ENCODE results near the gene CHST6.
"Not testable (repeated sequence)": the region's sequence is repeated elsewhere in the genome, so short reads cannot be mapped to it uniquely, and the experiment has no call there.

Gene CHST6

GRCh38 chr16:75456486-75456885 is 38.8 kb downstream of the CHST6 start:
- not testable (repeated sequence) for DNase-seq (ENCODE audit: low read depth); H3K4me3 ChIP-seq (ENCODE audit: low read depth, low read length)

GRCh38 chr16:75455677-75456076 is 39.6 kb downstream of the CHST6 start:
- H3K4me3 ChIP-seq (ENCODE audit: low read depth, low read length), result no peak overlapping the region
- DNase-seq (ENCODE audit: low read depth), result no peak

DNA sequence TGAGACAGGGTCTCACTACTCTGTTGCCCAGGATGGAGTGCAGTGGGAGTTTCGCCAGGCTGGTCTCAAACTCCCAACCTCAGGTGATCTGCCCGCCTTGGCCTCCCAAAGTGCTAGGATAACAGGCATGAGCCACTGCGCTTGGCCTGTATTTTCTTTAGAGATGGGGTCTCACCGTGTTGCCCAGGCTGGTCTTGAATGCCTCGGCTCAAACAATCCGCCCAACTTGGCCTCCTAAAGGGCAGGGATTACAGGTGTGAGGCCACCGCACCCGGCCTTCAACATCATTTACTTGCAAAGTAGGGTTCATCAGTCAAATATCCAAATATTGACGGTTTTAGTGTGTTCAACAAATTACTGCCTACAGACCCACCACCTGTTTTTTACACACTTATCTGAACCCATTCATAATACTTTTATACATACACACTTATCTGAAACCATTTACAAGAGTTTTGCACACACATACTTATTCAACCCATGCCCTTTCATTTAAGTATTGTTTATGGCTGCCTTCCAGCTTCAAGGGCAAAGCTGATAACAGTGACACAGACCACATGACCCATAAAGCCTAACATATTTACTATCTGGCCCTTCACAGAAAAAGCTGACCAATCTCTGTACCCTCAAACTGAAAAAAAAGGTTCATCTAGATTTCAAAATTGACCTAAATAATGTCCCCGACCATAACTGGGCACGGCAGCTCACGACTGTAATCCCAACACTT is 42.6 kb downstream of the CHST6 start:
- no peak overlapping the region for H3K4me3 ChIP-seq (ENCODE audit: low read depth, low read length)
- no peak for DNase-seq (ENCODE audit: low read depth)

GRCh38 chr16:75446416-75446815 is 48.8 kb downstream of the CHST6 start:
- DNase-seq (ENCODE audit: low read depth), result no peak
- no peak overlapping the region for H3K4me3 ChIP-seq (ENCODE audit: low read depth, low read length)

DNA sequence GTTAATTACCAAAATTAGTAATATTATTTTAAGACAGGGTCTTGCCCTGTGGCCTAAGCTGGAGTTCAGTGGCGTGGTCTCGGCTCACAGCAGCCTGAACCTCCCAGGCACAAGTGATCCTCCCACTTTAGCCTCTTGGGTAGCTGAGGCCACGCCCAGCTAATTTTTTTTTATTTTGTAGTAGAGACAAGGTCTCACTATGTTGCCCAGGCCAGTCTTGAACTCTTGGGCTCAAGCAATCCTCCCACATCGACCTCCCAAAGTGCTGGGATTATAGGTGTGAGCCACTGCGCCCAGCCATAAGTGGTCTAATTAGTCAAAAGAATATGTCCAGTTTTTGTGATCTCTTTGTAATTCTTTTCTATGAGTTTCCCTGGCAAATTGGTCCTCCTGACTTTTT is 49.9 kb downstream of the CHST6 start:
- DNase-seq (ENCODE audit: low read depth), result no peak
- no peak overlapping the region for H3K4me3 ChIP-seq (ENCODE audit: low read depth, low read length)

- H3K4me3 ChIP-seq (ENCODE audit: low read depth, low read length), result no peak overlapping the region
- no peak for DNase-seq (ENCODE audit: low read depth)
These were observed 51.9 kb downstream of the CHST6 start for GRCh38 chr16:75443298-75443697.

- H3K4me3 ChIP-seq (ENCODE audit: low read depth, low read length), result peak overlapping the region; percentile 96
- DNase-seq (ENCODE audit: low read depth), result peak; percentile 91
These were observed 61.4 kb downstream of the CHST6 start for GRCh38 chr16:75433732-75434413.

GRCh38 chr16:75432828-75433731 is 62.2 kb downstream of the CHST6 start, which contains the start of gene CFDP1:
Gene CFDP1 (minus strand): TSS chr16:75433503. CDS start chr16:75433352, 151 bp downstream.
- DNase-seq (ENCODE audit: low read depth), result peak; percentile 73
- peak within 1 kb of the TSS; percentile 96 for H3K4me3 ChIP-seq (ENCODE audit: low read depth, low read length)

DNA sequence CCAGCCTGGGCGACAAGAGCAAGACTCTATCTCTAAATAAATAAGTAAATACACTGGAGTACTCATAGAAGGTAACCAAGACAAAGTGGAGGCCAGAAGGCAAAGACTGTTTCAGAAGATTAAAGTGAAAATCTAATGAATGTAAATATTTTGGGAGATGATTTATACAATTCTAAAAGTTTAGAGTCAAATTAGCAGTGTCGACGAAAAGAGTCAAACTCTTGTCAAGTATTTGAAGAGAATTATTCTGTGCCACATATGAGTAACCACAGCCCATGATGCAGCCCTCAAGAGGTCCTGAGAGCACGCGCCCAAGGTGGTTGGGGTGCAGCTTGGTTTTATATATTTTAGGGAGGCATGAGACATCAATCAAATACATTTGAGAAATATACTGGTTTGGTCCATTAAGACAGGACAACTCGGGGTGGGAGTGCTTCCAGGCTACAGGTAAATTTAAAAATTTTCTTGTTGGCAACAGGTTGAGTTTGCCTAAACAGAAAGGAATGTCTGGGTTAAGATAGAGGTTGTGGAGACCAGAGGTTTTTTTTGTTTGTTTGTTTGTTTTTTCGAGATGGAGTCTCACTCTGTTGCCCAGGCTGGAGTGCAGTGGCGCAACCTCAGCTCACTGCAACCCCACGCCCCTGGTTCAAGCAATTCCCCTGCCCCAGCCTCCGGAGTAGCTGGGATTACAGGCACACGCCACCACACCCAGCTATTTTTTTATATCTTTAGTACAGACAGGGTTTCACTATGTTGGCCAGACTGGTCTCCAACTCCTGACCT is 65.4 kb downstream of the CHST6 start:
- DNase-seq (ENCODE audit: low read depth), result no peak
- no peak overlapping the region for H3K4me3 ChIP-seq (ENCODE audit: low read depth, low read length)

DNA sequence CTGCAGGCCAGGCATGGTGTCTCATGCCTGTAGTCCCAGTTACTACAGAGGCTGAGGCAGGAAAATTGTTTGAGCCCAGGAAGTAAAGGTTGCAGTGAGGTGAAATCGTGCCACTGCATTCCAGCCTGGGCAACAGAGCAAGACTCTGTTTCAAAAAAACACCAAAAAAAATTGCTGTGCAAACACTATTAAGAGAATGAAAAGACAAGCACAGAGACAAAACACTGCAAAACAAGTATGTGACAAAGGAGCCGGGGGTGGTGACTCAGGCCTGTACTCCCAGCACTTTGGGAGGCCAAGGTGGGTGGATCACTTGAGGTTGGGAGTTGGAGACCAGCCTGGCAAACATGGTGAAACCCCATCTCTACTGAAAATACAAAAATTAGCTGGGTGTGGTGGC is 68.7 kb downstream of the CHST6 start:
- H3K4me3 ChIP-seq (ENCODE audit: low read depth, low read length); DNase-seq (ENCODE audit: low read depth): not testable (repeated sequence)

DNA sequence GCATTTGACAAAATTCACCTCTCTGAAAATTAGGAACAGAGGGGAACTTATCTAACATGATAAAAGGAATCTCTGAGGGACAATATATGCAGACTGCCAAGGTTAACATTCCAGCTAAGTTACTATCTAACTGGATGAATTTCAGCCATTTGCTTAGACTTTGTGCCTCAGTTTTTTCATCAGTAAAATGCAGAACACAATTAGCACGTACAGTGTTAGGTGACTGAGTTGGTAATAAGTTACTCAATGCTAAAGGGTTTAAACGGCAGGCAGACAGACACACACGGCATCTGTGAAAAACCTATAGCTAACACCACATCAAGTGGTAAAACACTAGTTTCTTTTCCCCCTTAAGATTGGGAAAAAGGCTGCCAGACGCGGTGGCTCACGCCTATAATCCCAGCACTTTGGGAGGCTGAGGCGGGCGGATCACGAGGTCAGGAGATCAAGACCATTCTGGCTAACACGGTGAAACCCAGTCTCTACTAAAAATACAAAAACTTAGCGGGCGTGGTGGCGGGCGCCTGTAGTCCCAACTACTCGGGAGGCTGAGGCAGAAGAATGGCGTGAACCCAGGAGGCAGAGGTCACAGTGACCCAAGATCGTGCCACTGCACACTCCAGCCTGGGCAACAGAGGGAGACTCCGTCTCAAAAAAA is 71.0 kb downstream of the CHST6 start:
- not testable (repeated sequence) for H3K4me3 ChIP-seq (ENCODE audit: low read depth, low read length); DNase-seq (ENCODE audit: low read depth)

- no peak for DNase-seq (ENCODE audit: low read depth)
- no peak overlapping the region for H3K4me3 ChIP-seq (ENCODE audit: low read depth, low read length)
These were observed 71.5 kb downstream of the CHST6 start for GRCh38 chr16:75423723-75424104.
